ENCODE measurements around the gene RC3H1. TPM values are rescaled to one million over a fixed set of nuclear protein-coding genes. Genes with fewer than 3 reads are reported as not detected.

Gene RC3H1
- total RNA-seq, 1 experiment from 2014 or later = 42.1 TPM

DNA sequence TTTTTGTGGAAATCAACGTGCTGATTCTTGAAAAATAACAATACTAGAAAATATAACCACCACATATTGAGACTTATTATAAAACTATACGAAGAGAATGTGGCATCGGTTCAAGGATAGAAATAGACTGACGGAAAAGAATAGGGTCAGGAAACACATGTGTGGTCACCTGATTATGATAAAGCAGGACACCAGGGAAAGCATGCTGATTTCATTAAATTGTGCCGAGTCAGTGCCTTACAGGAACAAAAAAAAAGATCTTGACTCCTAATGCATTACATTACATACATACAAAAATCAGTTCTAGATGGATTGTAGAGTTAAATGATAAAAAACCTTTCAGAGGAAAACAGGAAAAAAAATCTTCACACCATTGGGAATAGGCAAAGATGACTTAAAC is 61.5 kb downstream of the RC3H1 start:
- peaks cover 53% of the 10 kb centered on the region for H3K36me3 Mint-ChIP-seq (ENCODE audit: insufficient read depth, unreplicated experiment)
- no peak overlapping the region for H3K27ac Mint-ChIP-seq (ENCODE audit: unreplicated experiment)
- TF ChIP-seq, protein P1, sequence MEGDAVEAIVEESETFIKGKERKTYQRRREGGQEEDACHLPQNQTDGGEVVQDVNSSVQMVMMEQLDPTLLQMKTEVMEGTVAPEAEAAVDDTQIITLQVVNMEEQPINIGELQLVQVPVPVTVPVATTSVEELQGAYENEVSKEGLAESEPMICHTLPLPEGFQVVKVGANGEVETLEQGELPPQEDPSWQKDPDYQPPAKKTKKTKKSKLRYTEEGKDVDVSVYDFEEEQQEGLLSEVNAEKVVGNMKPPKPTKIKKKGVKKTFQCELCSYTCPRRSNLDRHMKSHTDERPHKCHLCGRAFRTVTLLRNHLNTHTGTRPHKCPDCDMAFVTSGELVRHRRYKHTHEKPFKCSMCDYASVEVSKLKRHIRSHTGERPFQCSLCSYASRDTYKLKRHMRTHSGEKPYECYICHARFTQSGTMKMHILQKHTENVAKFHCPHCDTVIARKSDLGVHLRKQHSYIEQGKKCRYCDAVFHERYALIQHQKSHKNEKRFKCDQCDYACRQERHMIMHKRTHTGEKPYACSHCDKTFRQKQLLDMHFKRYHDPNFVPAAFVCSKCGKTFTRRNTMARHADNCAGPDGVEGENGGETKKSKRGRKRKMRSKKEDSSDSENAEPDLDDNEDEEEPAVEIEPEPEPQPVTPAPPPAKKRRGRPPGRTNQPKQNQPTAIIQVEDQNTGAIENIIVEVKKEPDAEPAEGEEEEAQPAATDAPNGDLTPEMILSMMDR (IDR thresholded peaks at IDR 0.05; ENCODE audit: unreplicated experiment) = no peak
- CTCF ChIA-PET = interaction anchor here (0.6 kb wide), 1 partner anchor 29 kb away, joined by 3 read pairs; no protein-coding TSS in a partner anchor
- no peak overlapping the region for H3K4me3 Mint-ChIP-seq (ENCODE audit: low read depth, unreplicated experiment)
- no TSS peak for BruUV-seq (replicated peaks)
- intact Hi-C loops (cut with micrococcal nuclease; ENCODE audit: unreplicated experiment) = no loop called here
- H3K4me1 Mint-ChIP-seq (ENCODE audit: low read depth, unreplicated experiment) = no peaks in the 10 kb centered on the region
- H3K27me3 Mint-ChIP-seq (ENCODE audit: unreplicated experiment) = no peaks in the 10 kb centered on the region
- no peak for DNase-seq
- no peaks in the 10 kb centered on the region for H3K9me3 Mint-ChIP-seq (ENCODE audit: low read depth, unreplicated experiment)

DNA sequence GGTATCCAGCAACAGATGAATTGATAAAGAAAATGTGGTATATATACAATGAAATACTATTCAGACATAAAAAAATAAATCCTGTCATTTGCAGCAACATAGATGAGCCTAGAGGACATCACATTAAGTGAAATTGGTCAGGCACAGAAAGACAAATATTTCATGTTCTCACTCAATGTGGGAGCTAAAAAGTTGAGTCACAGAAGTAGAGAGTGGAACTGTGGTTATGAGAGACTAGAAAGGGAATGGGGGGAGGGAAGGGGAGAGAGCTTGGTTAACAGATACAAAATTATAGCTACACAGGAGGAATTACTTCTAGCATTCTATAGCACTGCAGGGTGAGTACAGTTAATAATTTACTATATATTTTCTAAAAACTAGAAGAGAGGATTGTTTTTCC is 68.0 kb downstream of the RC3H1 start:
- no peaks in the 10 kb centered on the region for H3K27me3 Mint-ChIP-seq (ENCODE audit: unreplicated experiment)
- no peaks in the 10 kb centered on the region for H3K4me1 Mint-ChIP-seq (ENCODE audit: low read depth, unreplicated experiment)
- H3K4me3 Mint-ChIP-seq (ENCODE audit: low read depth, unreplicated experiment) = no peak overlapping the region
- peaks cover 47% of the 10 kb centered on the region for H3K36me3 Mint-ChIP-seq (ENCODE audit: insufficient read depth, unreplicated experiment)
- CTCF ChIA-PET = no interaction called here
- TF ChIP-seq, protein P1 (IDR thresholded peaks at IDR 0.05; ENCODE audit: unreplicated experiment) = no peak
- no TSS peak for BruUV-seq (replicated peaks)
- no peak for DNase-seq
- no peaks in the 10 kb centered on the region for H3K9me3 Mint-ChIP-seq (ENCODE audit: low read depth, unreplicated experiment)
- H3K27ac Mint-ChIP-seq (ENCODE audit: unreplicated experiment) = no peak overlapping the region
- intact Hi-C loops (cut with micrococcal nuclease; ENCODE audit: unreplicated experiment) = no loop called here

DNA sequence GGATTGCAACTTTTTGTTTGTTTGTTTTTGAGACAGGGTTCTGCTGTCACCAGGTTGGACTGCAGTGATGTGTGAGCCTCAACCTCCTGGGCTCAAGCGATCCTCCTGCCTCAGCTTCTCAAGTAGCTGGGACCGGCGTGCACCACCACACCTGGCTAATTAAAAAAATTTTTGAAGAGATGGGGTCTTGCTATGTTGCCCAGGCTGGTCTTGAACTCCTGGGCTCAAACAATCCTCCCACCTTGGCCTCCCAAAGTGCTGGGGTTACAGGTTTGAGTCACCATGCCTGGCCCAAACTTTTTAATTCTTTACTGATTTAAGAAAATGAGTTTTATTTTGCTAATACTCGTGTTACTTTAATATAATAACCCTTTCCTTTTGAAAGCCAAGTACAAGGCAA is 73.6 kb downstream of the RC3H1 start:
- H3K4me1 Mint-ChIP-seq (ENCODE audit: low read depth, unreplicated experiment) = no peaks in the 10 kb centered on the region
- TF ChIP-seq, protein P1 (IDR thresholded peaks at IDR 0.05; ENCODE audit: unreplicated experiment) = no peak
- H3K4me3 Mint-ChIP-seq (ENCODE audit: low read depth, unreplicated experiment) = no peak overlapping the region
- BruUV-seq (replicated peaks) = no TSS peak
- H3K27me3 Mint-ChIP-seq (ENCODE audit: unreplicated experiment) = no peaks in the 10 kb centered on the region
- H3K9me3 Mint-ChIP-seq (ENCODE audit: low read depth, unreplicated experiment) = no peaks in the 10 kb centered on the region
- CTCF ChIA-PET = no interaction called here
- H3K27ac Mint-ChIP-seq (ENCODE audit: unreplicated experiment) = no peak overlapping the region
- no peak for DNase-seq
- H3K36me3 Mint-ChIP-seq (ENCODE audit: insufficient read depth, unreplicated experiment) = peaks cover 40% of the 10 kb centered on the region
- intact Hi-C loops (cut with micrococcal nuclease; ENCODE audit: unreplicated experiment) = no loop called here

DNA sequence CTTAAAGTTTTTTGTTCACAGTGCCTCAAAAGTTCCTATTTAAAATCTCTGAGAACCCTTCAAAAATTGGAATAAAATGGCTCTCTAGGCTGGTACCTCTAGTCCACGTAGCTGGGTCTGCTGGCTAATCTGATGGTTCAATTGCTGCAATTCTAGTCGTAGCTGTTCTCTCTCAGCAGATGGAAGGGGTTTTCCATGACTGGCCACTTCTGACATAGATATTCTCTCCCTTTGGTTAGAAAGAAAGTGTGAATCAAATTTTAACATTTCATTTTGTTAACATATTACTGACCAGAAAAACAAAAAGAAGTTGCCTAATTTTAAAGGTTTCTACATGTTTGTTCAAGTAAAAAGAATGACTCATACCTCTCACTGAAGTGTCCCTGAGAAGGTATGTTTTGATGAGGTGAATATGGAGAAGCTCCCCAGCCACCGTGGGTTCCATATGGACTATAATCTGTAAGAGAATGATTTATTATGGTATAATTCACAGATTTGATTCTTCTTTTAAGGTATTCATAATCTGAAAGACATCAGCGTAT is 75.7 kb downstream of the RC3H1 start:
- TF ChIP-seq, protein P1 (IDR thresholded peaks at IDR 0.05; ENCODE audit: unreplicated experiment) = no peak
- Mint-ChIP-seq H3K4me3 (ENCODE audit: low read depth, unreplicated experiment) (no peak overlapping the region), H3K27ac (ENCODE audit: unreplicated experiment) (no peak overlapping the region), H3K36me3 (ENCODE audit: insufficient read depth, unreplicated experiment) (peaks cover 55% of the 10 kb centered on the region), H3K27me3 (ENCODE audit: unreplicated experiment) (no peaks in the 10 kb centered on the region), H3K9me3 (ENCODE audit: low read depth, unreplicated experiment) (no peaks in the 10 kb centered on the region), H3K4me1 (ENCODE audit: low read depth, unreplicated experiment) (no peaks in the 10 kb centered on the region)
- no peak for DNase-seq
- CTCF ChIA-PET = no interaction called here
- BruUV-seq (replicated peaks) = no TSS peak
- intact Hi-C loops (cut with micrococcal nuclease; ENCODE audit: unreplicated experiment) = no loop called here
